Inferior parietal cortex (tissue), 1 donor: ENCODE measurements around the gene IL17REL.
A peak's percentile ranks its signal among the peaks of the same experiment; 100 is the strongest.

Experiments used
- DNase-seq: peaks from one replicate; pipeline ENCODE4 v3.0.0-alpha.2; 2016; ENCODE audit errors: extremely low spot score

Gene IL17REL

DNA sequence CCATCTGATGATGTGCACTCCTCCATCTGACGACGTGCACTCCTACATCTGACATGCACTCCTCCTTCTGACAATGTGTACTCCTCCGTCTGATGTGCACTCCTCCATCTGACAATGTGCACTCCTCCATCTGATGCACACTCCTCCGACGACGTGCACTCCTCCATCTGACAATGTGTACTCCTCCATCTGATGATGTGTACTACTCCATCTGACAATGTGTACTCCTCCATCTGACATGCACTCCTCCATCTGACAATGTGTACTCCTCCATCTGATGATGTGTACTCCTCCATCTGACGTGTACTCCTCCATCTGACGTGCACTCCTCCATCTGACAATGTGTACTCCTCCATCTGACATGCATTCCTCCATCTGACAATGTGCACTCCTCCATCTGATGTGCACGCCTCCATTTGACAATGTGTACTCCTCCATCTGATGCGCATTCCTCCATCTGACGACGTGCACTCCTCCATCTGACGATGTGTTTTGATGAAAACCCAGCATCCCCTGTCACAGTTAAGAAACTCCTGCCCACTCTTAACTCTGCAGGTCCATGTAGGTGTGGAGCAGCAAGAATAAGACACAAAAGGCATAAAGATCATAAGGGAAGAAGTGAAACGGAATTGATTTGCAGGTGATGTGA is 9.7 kb upstream of the IL17REL start:
- no peak for DNase-seq

- no peak for DNase-seq
Observed at GRCh38 chr22:50020606-50021005, 8.0 kb upstream of the IL17REL start.

DNA sequence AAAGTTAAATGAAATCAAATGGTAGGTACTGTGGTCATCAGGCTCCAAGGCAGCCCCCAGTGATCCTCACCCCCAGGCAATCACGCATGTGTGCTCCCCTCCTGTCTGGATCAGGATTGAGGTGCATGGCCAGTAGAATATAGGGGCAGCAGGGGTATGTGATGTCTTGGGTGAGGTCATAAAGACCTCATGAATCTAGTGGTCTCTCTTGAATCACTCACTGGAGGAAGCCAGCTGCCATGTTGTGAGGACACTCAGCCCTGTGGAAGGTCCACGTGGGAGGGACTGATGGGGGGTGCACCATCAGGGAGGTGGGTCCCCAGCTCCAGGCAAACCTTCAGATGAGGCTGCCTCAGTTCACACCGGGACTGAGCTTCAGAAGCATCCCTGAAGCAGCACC is 6.8 kb upstream of the IL17REL start:
- no peak for DNase-seq

DNA sequence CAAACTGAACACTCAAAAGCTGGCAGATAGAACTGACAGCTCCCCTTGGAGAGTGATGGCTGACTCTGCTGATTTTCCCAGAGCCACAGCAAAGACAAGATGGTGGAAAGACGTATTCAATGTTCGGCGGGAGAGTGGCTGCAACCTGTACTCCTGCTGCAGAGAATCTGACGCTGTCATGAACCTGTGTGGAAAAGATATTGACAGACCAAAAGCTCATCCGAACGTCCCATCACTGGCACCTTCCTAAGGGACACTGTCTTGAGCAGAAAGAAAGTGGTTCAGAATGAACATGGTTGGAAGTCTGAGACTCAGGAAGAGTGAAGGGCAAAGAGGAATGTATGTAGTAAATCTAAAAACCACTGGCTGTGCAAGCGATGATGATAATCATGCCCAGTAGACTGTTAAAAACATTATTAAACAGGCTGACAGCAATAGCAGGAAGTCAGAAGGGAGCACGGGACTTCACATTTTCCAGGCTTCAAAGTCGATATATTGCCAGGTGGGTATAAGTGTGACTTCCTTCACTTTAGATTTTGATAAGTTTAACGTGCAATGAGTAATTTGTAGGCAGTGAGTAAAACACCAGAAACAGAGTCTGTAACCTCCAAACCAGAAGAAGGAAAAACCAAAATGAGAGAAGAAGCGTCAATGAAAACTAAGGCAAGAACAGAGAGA is 6.2 kb upstream of the IL17REL start:
- DNase-seq: no peak

GRCh38 chr22:50017701-50018224 is 5.2 kb upstream of the IL17REL start:
- no peak for DNase-seq

DNA sequence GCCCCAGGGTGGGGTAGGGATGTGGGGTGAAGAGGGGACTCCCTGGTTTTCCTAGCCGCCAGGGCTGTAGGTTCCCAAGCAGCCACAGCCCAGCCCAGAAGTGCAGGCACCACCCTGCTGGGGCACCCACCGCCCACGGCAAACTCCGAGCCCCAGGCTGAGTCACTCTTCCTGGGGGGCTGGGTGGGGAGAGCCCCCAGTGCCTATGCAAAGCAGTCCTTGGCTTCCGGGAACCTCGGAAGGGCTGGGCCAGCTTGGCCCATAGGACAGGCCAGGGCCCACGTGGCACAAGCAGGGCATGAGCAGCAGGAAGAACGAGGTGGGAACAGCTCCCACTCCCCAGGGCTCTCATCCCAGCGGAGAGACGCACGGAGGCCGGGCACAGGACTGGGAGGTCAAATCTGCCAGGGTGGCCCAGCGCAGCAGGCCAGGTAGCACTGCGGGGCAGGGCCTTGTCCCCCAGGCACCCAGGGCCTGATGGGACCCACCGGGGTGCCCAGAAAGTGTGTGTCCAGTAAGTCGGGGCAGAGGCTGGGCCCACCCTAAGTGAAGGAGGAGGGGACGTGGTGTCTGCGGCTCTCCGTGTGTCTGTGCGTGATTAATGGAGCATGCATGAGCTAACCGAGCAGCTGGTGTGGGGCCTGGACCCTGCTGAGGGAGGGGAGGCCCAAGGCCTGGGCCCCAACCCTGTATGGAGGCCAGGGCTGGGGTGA is 4.6 kb upstream of the IL17REL start:
- no peak for DNase-seq

GRCh38 chr22:50016308-50016987 is 3.9 kb upstream of the IL17REL start:
- DNase-seq: no peak

DNA sequence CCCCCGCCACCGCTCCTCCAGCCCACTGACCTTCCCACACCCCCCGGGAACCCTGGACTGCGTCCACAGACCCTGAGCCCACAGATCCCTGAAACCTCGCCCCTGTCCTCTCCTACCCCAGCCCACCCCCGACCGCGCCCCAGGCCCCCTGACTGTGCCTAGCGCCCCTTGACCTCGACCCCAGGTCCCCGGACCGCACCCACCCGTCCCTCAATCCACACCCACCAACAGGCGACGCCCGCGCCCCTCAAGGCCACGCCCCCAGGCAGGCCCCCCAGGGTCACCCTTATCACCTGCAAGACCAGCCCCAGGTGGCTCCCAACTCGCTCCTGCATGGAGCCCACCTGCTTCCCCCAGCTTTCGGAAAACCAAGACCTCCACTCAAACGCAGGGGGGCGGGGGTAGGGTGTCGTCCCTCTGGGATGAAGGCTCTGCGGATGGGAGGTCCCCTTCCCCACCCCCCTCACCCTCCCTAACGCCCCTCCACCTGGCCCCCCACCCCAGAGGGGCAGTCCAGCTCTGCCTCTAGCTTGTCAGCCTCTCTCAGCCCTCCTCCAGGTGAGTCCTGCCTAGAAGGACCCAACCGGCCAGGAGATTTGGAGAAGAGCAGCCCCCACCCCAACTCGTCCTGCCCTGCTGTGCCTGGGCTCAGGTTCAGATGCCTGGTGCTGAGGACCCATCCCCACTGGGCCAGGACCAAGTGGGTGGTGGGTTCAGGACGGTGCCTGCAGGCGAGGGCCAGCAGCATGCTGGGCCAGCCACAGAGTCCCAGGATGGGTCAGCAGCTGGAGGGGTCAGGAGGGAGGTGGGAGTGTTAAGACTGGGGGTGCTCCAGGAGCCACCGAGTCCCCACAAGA is 3.1 kb upstream of the IL17REL start:
- no peak for DNase-seq

DNA sequence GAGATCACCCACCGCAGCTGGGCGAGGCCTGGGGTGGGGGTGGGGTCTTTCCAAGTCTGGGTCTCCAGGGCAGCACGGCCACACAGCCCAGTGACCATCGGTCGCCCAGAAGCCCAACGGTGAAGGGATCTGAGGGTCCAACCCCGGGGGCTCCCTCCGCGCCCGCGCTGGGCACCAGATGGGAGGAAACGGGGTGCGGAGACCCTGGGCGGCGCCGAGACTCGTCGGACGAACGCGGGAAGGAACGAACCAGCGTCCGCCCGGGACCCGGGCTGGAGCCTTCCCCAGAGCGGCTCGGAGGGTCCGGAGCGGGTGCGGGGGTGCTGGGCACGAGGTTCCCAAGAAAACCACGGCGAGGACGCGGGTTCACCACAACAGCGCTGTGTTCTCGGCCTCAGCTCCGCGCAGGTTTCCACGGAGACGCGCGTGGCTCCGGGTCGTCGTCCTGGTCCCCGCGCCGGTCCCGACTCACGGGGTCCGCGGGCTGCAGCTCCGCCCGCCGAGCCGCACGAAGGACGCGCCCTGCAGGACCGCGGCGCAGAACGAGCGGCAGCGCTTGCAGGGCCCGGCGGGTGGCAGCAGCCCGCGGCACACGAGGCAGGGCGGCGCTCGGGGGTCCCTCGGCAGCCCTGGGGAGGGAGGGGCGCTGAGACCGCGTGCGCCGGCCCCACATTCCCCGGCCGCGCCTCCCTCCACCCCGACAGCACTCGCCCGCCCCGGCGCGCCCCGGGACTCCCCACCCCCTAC is 2.3 kb upstream of the IL17REL start:
- DNase-seq: no peak

GRCh38 chr22:50014053-50014501 is 1.5 kb upstream of the IL17REL start:
- DNase-seq: no peak

DNA sequence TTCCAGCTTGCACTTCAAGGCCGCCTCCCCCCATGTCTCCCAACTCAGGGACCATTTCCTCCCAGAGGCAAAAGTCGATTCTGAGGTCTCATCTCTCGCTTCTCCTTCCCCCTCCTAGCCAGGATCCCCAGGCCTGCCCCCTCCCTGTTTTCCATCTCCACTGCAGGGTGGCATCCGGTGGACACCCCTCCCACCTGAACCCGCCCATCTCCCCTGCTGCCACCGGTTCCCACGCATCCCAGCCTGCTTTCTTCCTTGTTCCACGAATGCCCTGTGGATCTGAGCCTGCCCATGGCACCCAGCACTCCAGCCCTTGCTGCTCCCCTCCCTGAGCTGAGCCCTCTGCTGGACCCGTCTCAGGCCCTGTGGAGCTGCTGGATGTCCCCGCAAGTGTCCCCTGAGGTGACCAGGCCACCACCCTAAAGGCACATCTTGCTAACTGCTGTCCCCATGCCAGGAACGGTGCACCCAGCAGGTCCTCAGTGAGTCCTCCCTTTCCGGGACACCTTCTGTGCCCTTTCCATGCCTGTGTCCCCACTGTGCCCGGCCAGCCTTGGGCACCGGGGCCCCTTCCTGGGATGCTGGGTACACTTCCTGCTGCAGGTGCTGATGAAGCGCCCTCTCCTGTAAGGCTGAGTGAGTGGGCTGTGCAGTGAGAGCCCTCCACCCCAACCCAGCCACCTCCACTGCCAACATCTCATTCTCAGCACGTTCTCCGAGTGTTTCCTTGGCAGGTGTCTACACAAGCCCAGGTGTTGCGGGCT is 936 bp downstream of the IL17REL start:
- no peak for DNase-seq

DNA sequence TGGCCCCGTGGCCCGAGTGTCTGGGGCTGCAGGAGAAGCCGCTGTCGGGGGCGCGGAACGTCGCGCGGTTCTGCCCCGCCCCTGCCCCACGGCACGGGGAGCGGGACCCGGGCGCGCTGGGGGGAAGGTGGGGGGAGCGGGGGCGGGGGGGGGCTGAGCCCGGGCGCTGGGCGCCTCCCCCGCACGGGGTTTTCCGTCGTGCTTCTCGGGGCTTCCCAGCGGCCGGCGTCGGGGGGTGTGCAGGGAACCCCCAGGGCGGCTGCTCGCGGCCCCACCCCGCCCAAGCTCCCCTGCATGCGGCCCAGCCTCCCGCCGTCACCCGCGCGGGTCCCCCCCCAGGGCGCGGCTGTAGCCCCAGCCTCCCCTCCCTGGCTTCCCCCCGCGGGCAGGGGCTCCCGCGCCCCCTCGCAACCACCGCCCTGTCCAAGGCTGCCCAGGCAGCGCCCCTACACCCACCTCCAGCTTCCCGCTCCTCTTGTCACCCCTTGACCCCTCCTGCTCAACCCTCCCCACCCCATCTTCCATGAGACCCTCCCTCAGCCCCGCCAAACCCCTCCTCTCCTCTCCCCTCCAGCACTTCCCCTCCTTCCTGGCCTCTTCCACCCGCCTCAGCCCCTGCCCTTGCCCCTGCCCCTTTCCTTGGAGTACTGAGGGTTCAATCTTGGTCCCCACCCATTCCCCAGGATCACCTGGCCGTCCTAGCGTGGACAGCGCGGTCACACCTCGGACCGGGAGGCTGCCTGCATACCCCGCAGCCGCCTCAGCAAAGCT is 1.7 kb downstream of the IL17REL start:
- no peak for DNase-seq

DNA sequence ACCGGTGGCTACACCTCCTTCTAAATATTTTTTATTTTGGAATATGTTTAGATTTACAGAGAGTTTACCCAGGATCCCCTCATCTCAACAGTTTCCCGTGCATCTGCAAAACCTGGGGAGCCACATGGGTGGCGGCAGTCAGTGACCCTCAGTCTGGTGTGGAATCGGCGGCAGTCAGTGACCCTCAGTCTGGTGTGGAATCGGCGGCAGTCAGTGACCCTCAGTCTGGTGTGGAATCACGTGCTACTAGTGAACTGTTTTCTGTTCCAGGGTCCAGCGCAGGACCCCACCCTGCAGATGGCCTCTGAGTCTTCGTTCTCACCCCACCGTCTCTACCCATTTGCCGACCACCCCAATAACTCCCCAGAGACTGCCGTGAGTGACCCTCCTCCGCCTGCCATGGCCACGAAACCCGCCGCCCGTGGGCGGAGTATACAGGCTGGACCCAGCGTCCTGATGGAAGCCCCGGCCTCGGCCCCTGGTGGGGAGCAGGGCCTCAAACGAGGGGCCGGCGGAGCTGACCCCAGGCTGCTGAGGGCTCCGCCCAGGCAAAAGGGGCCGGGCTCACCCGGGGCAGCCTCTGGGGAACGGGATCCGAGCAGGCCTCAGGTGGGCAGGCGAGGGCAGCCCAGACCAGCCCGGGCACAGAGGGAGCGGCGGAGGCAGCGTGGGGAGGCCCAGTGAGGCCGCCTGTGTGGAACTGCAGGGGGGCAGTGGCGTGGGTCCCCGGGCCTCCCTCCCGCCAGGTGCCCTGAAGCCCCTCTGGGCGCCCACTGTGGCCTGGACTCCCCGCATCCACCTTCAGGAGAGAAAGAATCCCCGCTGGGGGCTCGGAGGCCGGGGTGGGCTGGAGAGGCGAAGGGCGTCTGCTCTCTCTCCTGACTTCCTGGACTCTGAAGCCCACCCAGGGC is 2.5 kb downstream of the IL17REL start:
- no peak for DNase-seq

- no peak for DNase-seq
Observed at GRCh38 chr22:50009251-50009650, 3.3 kb downstream of the IL17REL start.

DNA sequence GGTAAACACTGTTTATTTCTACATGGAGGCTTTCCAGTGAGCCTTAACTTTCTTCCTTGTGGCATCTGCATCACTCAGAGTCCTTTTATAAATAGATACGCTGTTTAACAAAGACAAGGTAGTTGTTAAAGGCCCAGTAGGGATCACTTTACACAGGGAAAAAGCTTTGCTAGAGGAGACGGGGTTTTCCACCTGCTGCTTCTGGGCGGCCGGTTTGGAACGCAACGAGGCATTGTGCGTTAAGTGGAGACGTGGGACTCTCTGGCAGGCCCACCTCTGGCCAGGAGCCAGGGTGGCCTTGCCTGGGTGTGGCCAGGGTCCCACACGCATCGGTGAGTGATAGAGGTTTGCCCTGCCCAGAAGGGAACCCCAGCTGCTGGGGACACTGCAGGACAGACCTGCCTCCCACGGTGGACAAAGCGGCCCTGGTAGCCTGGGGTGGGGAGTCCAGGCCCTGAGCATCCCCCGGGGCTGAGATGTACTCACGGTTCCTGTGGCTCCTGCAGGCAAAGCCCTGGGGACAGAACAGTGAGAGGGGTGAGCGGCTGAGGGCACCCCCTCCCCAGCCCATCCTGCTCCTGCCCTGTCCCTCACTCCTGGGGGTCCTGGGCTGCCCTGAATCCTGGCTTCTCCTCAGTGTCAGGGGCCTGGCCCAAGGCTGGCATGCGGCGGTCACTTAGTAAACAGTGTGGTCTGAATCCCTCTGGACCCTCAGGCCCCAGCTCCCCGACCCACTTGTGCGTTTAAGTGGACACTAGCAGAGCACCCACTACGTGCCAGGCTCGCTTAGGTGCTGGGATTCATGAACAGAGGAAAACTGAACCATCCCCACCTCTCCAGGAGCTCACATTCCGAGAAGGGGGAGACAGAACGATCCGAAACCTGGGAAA is 4.2 kb downstream of the IL17REL start:
- no peak for DNase-seq

DNA sequence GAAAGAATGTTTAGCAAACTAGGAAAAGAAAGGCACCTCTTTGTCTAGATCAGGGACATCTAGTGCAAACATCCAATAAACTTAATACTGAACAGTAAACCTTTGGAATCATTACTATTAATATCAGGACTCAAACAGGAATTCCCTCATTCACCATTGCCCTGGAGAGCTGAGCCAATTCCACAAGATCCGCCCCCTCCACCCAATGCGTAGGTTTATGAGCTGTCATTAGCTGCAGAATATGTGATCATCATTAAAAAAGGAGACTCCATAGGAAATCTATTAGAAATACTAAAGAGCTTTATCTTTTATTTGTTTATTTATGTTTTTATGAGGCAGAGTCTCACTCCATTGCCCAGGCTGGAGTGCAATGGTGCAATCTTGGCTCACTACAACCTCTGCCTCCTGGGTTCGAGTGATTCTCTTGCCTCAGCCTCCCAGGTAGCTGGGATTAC is 5.5 kb downstream of the IL17REL start:
- no peak for DNase-seq

DNA sequence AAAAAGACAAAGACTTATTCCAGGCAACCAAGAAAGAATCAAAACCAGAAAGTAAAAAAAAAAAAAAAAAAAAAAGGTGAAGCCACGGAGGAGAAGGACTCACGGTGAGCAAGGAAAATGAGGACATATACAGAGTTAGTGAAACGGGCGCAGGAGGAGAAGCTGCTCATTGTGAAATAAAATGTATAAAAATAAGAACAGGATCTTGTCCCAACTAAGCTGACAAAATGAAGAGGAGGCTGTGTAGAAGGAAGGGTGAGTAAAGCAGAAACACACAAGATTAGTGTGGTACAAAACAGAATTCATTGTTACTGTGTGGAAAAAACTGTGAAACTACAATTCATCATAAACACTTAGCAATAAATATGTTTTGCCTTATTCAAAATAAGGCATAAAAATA is 7.6 kb downstream of the IL17REL start:
- peak; percentile 25 for DNase-seq
